GM12878 (cell line): Measurements from ENCODE around the gene ZBTB5. TPM values are rescaled to one million over a fixed set of nuclear protein-coding genes. Genes with fewer than 3 reads are reported as not detected.

Source experiments
- ATAC-seq: fragments of 200-7000 bp; cut with Tn5 transposase; 3 replicates; pipeline ENCODE4 v1.9.1; 2020; ENCODE audit warnings: mild to moderate bottlenecking, moderate library complexity
- BruUV-seq: library from RNA; stranded (reverse); fragments of 400-500 nt; replicated peaks from 2 replicates; lab custom pipeline; 2021; lab: Mats Ljungman, UMichigan
- CTCF ChIA-PET: fragments of 300-600 bp; sonication (Branson Sonifier 250); formaldehyde crosslinking; extraction: SDS; loops from one replicate; lab custom pipeline; 2021; ENCODE audit warnings: inconsistent platforms; lab: Yijun Ruan, JAX
- POLR2A ChIA-PET: fragments of 350-600 bp; formaldehyde crosslinking; extraction: SDS; loops from one replicate; lab custom pipeline; 2021; ENCODE audit warnings: inconsistent platforms; lab: Charles Lee
- RAD21 ChIA-PET: fragments of 300-600 bp; sonication (Branson Sonifier 250); formaldehyde crosslinking; loops from one replicate; lab custom pipeline; 2023; ENCODE audit warnings: antibody characterized with exemption; ENCODE audit not compliant: unreplicated experiment; lab: Charles Lee
- SMC1A ChIA-PET: fragments of 300-600 bp; sonication (Branson Sonifier 250); formaldehyde crosslinking; loops from one replicate; lab custom pipeline; 2023; ENCODE audit not compliant: unreplicated experiment, uncharacterized antibody; lab: Charles Lee
- DNase-seq: peaks from one replicate; pipeline ENCODE4 v3.0.0-alpha.2; 2011; ENCODE audit warnings: low read depth, low spot score
- FAIRE-seq: peaks from 3 replicates; lab custom pipeline; 2011; peaks lifted over from hg19 to GRCh38; lab: Jason Lieb, UNC
- H2AFZ ChIP-seq: 2 replicates; pipeline ENCODE4 v1.6.0; 2011; ENCODE audit warnings: low read depth, low read length, control low read depth; ENCODE audit not compliant: control insufficient read depth
- H3K27ac ChIP-seq: 2 replicates; pipeline ENCODE4 v1.5.1; 2011; ENCODE audit warnings: control low read depth; ENCODE audit not compliant: control insufficient read depth, insufficient read depth
- H3K27me3 ChIP-seq, 2 experiments: replicated peaks in 1 of 2; 2 replicates each; pipeline versions ENCODE4 v1.6.0 to v1.6.1; 2011; ENCODE audit warnings: low read length in 1 of 2; ENCODE audit not compliant: control insufficient read depth in 2 of 2, insufficient read depth in 2 of 2
- H3K36me3 ChIP-seq, 2 experiments: 2 replicates each; pipeline ENCODE4 v1.5.1; 2011; ENCODE audit warnings: low read length in 1 of 2; ENCODE audit not compliant: control insufficient read depth in 2 of 2, insufficient read depth in 2 of 2
- H3K4me1 ChIP-seq: 2 replicates; pipeline ENCODE4 v1.6.1; 2011; ENCODE audit warnings: mild to moderate bottlenecking, low read length, moderate library complexity, mixed read lengths; ENCODE audit not compliant: control insufficient read depth, insufficient read depth
- H3K4me2 ChIP-seq: 2 replicates; pipeline ENCODE4 v1.6.0; 2011; ENCODE audit warnings: control low read depth; ENCODE audit not compliant: control insufficient read depth, insufficient read depth
- H3K4me3 ChIP-seq: fragments of 200-600 bp; sonication (generic); 2 replicates; pipeline ENCODE4 v1.5.1; 2016
- H3K79me2 ChIP-seq: 2 replicates; pipeline ENCODE4 v1.6.0; 2011; ENCODE audit warnings: low read length; ENCODE audit not compliant: control insufficient read depth, insufficient read depth
- H3K9ac ChIP-seq: 2 replicates; pipeline ENCODE4 v1.8.0; 2011; ENCODE audit warnings: low read length, control low read depth, mixed read lengths; ENCODE audit not compliant: control insufficient read depth, insufficient read depth
- H3K9me3 ChIP-seq: replicated peaks from 3 replicates; pipeline ENCODE4 v1.5.1; 2011; ENCODE audit warnings: mild to moderate bottlenecking, low read length; ENCODE audit not compliant: control insufficient read depth, insufficient read depth
- H4K20me1 ChIP-seq: 2 replicates; pipeline ENCODE4 v1.6.0; 2011; ENCODE audit not compliant: control insufficient read depth, insufficient read depth
- CHD1 ChIP-seq: IDR thresholded peaks from 2 replicates; pipeline ENCODE4 v1.6.1; 2012; ENCODE audit warnings: low read depth, low read length, improper control_type of control experiment
- ZNF384 ChIP-seq: IDR thresholded peaks from 2 replicates; pipeline ENCODE4 v1.6.1; 2012; ENCODE audit warnings: low read depth, mild to moderate bottlenecking, low read length, improper control_type of control experiment, borderline replicate concordance
- WGBS: methylation state at CpG from one replicate; pipeline ENCODE4 v1.1.6; 2016; ENCODE audit warnings: low lambda C conversion rate; ENCODE audit not compliant: insufficient replicate concordance, insufficient coverage; ENCODE audit errors: missing lambda C conversion rate; 5-methylcytosine and 5-hydroxymethylcytosine counted together
- in situ Hi-C: fragments of 300-500 bp; cut with MboI; formaldehyde crosslinking; loops from 9 replicates; pipeline ENCODE4 v1.14.3; 2018; ENCODE audit warnings: mixed read lengths
- intact Hi-C: fragments of 100-400 bp; cut with micrococcal nuclease; formaldehyde crosslinking; loops from one replicate; pipeline ENCODE4 v1.14.2; 2022; ENCODE audit not compliant: unreplicated experiment
- polyA plus RNA-seq, 11 experiments: library from polyadenylated mRNA; depleted of rRNA in 4 of 11; unstranded in 6 of 11; stranded (reverse) in 5 of 11; fragments of >200 nt; fragmentation: Nextera tagmentation in 4 of 11; fragmentation: Illumina TruSeq in 1 of 11; extraction: Ambion mirVana in 4 of 11; extraction: Trizol in 1 of 11; gene quantifications; 1 replicate in 1 of 11; 2 replicates in 10 of 11; pipeline versions ENCODE4 v1.2.1 to v1.2.3, GENCODE V29; 2011 to 2016; ENCODE audit warnings: inconsistent platforms in 2 of 11, missing spikeins in 2 of 11, low read depth in 1 of 11
- total RNA-seq, 4 experiments: library from RNA; depleted of rRNA in 3 of 4; stranded (reverse); fragments of >200 nt in 3 of 4; fragmentation: Illumina TruSeq in 1 of 4; extraction: Trizol in 1 of 4; gene quantifications; 2 replicates each; pipeline versions ENCODE4 v1.2.1 to v1.2.3, GENCODE V29; 2013 to 2021

ZBTB5 gene
- total and polyA plus RNA-seq, 10 of the 15 experiments (the other 5 are each of a cell fraction or from before 2014, with no cell fraction given): 1.4 to 32.5 (median 12.1) TPM

DNA sequence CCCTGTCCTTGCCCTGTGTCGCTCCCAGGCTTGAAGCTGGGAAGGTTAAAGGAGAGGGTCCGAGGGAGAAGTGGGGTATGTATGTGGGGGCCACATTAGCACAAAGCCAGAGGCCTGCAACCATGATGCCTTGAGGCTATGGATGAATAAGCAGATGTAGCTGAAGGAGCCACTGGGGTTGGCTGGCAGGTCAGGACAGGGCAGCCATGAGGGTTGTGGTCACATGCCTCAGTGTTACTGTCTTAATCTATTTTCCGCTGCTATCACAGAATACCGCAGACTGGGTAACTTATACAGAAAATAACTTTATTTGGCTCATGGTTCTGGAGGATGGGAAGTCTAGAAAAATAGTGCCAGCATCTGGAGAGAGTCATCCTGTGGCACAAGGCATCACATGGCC lies 51.9 kb downstream of the ZBTB5 start (continued):
- no peak for TF ChIP-seq CHD1

DNA sequence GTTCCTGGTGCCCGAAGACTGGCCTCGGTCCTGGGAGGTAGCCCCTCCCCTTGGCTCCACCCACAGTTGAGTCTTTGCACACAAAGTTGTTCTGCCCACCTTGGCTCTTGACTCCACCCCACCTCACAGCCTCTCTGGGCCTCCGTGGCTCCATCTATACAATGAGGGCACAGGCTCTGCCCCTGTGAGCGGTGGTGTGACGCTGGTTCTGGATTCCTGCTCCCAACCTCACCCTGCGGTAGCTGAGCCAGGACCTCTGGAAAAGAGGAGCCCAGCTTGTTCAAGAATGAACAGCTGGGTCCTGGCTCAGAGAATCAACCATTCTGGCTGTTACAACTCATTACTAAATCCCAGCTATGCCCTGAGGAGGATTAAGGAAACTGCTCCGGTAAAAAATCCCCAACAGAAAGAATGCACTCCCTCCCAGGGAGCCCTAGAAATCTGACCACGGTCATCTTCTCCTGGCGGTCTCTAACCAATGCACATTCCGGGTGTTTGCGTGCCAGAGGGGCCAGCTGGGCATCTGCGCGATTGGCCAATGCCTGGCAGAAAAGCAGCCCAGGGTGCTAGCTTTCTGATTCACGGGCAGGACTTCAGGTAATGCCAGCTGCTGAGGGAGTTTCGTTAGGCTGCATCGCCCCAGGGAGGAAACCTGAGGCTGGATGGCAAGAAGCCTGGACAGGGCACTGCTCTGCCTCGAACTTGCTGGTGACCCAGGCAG lies 52.7 kb downstream of the ZBTB5 start:
- 86% methylated on average over 17 of the region's 17 CpGs for WGBS
- DNase-seq (no peak), FAIRE-seq (no peak), ATAC-seq (no peak)
- Histone ChIP-seq H3K27me3 (no peaks in the 10 kb centered on the region), H3K27ac (peak overlapping the region; percentile 97), H3K79me2 (peaks cover 25% of the 10 kb centered on the region), H3K36me3 (no peaks in the 10 kb centered on the region), H4K20me1 (no peaks in the 10 kb centered on the region), H3K9ac (peak overlapping the region; percentile 60), H3K4me2 (peak overlapping the region; percentile 63), H3K4me3 (no peak overlapping the region), H2AFZ (no peak overlapping the region), H3K9me3 (no peaks in the 10 kb centered on the region), H3K4me1 (peaks cover 68% of the 10 kb centered on the region)
- ChIA-PET CTCF (interaction anchor here (0.6 to 15.1 kb wide), 24 partner anchors 11 to 539 kb away, joined by 3 to 220 read pairs (median 6); partner anchors contain the start of gene POLR1E), POLR2A (interaction anchor here (0.8 to 15.5 kb wide), 8 partner anchors 9 to 170 kb away, joined by 3 to 212 read pairs (median 4); partner anchors contain the start of genes GRHPR and POLR1E), RAD21 (interaction anchor here (1.0 to 7.5 kb wide), 13 partner anchors 10 to 418 kb away, joined by 3 to 126 read pairs (median 10); partner anchors contain the start of genes ZBTB5 and ZCCHC7), SMC1A (interaction anchor here (0.7 to 3.6 kb wide), 20 partner anchors 9 to 420 kb away, joined by 3 to 16 read pairs (median 8); partner anchors contain the start of gene TOMM5)
- TF ChIP-seq ZNF384: no peak
- BruUV-seq: no TSS peak
- in situ Hi-C loops: no loop called here
- intact Hi-C loops: no loop called here
